GM19025 (cell line): Measurements from ENCODE around the gene PLPP4.

ENCODE experiments used
- ATAC-seq: cut with Tn5 transposase; IDR thresholded peaks from one replicate; pipeline ENCODE4 v1.9.1; 2021; ENCODE audit warnings: mild to moderate bottlenecking, low read depth, moderate library complexity; ENCODE audit not compliant: unreplicated experiment

PLPP4 gene

DNA sequence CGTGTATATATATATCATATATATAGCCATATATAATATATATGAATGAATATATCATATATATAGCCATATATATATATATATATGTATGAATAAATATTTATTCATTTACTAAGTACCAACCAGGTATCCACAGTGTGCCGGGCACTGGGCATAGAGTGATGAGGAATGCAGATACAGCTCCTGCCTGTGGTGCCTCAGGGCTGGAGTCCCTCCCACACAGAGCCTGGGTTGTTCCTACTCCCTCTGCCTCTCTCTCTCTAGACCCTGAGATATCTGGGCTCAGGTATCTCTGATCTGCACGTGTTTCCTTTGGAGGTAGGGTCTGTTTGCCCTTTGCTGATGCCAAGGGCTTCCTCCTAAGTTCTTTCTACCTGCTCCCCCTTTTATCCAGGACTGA, 1.4 kb upstream of the PLPP4 start:
- no peak for ATAC-seq

DNA sequence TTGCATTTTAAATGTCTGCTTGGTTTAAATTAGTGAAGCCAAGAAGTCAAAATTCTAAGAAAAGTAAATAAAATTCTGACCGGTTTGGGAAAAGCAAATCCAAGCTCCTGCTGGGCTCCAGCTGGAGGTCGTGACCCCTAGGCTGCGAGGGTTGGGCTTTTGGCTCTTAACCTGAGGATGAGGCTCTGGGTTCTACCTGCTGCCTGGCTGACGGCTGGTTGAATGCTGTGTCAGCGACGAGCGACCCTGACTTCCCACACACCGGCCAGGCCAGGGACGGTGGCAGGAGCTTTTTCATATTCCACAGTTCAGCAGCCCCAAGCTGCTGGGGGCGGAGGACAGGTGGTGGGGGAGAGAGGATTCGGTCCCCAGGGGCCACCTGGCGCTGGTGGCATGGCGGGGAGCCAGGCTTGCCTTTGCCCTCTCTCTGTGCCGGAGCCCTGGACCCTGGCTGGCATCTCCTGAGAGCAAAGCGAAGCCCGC, 843 bp upstream of the PLPP4 start:
- ATAC-seq: no peak

- no peak for ATAC-seq
Observed at GRCh38 chr10:120457431-120458172, 575 bp downstream of the PLPP4 start.

GRCh38 chr10:120458432-120458831, 1.4 kb downstream of the PLPP4 start:
- no peak for ATAC-seq

DNA sequence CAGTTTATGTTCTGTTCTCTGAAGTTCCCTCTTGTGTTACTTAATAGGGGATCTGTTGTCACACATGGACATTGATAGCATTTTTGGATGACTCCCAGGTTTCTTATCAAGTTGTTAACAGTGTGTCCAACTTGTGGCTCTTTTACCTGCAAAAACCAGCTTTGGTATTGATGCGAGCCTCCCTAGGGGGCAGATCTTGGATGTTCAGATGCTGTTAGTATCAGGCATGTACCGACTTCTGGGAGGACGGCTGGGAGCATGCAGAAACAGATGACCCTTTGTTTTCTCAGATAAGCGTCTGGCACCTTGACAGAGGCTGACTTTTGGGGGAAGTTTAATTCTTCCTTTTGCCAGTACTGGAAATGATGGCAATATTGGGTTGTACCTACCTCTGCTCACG, 2.2 kb downstream of the PLPP4 start:
- no peak for ATAC-seq

DNA sequence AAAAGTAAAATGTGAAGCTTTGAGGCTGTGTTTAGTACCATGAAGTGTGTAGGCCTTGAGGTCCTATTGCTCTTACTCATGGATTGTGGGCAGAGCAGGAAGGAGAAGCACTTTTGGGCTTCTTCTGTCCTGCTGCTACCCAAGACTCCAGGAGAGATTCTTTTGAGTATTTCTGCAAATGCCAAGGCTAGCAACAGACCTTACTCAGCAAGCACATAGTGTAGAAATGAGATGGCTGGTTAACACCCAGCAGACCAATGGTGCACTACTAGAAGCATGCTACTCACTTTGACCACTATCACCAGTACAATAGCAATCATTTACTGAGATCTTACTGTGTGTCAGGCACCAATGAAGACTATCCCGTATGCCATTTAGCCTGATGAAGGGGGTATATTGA, 3.2 kb downstream of the PLPP4 start:
- ATAC-seq: no peak

GRCh38 chr10:120460776-120461175, 3.7 kb downstream of the PLPP4 start:
- no peak for ATAC-seq

- ATAC-seq: no peak
Observed at GRCh38 chr10:120462018-120462682, 5.1 kb downstream of the PLPP4 start.

DNA sequence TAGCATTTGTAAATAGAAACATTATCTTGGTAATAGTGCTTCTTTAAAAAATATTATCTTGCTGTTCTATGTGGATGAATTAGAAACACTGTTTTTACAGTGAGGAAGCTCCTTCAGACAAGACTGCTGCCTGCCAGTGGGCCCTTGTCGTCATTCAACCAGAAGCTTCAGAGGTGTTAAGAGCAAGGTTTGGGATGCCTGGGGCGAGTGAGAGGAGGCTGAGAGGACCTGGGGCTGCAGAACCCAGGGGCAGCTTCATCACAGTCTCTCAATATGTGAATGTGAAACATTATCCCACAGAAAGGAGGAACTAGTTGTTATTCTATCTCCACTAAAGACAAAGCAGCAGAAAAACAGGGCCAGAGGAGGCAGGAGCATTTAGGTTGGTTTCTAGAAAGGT, 8.1 kb downstream of the PLPP4 start:
- ATAC-seq: no peak

DNA sequence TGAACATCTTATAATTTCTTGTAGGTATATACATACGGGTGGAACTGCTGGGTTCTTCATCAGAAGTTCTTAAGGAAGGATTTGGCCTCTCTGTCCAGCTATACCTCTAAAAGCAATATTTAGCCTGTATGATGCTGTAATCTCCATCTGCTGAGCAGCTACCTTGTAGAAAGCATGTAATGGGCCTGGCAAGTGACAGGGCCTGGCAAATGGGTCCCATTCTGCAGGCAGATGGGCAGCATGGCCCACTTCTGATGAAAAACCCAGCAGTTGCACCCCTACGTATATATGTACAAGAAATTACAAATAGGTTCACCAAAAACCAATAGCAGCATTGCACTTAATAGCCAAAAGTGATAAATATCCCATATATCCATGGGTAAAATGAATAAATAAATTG, 9.0 kb downstream of the PLPP4 start:
- ATAC-seq: no peak

- no peak for ATAC-seq
Observed at GRCh38 chr10:120473593-120473992, 16.6 kb downstream of the PLPP4 start.

- ATAC-seq: no peak
Observed at GRCh38 chr10:120474956-120475355, 17.9 kb downstream of the PLPP4 start.

GRCh38 chr10:120475844-120476791, 19.1 kb downstream of the PLPP4 start:
- no peak for ATAC-seq

DNA sequence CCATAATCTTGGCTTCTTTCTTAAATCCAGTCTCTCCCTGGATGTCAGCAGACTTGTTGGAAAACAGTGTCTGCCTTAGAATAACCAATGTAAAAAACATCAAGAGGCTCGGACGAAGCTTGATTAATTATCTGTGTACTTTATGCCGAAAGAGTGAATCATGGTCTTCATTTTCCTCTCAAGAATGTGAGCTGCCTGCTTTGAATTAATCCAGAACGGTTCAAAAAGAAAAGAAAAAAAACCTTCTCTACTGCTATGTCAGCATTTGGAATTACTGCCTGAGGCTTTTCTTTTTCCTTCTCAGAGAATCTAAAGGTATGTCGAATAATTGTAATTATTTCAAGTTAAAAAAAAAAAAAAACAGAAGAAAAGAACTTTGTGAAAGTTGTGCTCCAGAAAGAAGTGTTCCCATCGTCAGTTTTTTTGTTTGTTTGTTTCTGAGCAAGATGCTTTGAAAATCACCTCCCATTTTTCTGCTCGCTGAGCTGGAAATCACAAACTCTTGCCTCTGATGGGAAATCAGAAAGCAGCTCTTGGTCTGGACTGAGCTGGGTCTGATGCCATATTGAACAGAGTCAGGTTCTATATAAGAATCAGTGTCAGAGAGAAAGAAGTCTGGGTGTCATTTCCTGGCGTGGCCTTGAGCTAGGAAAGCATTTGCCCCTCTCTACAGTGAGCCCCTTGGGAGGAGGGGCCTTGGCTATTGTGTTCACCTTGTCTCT, 20.2 kb downstream of the PLPP4 start:
- ATAC-seq: no peak

- ATAC-seq: no peak
Observed at GRCh38 chr10:120477743-120478141, 20.7 kb downstream of the PLPP4 start.

- no peak for ATAC-seq
Observed at GRCh38 chr10:120478386-120478785, 21.4 kb downstream of the PLPP4 start.

- no peak for ATAC-seq
Observed at GRCh38 chr10:120479506-120479905, 22.5 kb downstream of the PLPP4 start.

- ATAC-seq: no peak
Observed at GRCh38 chr10:120480065-120480600, 23.1 kb downstream of the PLPP4 start.

GRCh38 chr10:120480848-120481247, 23.8 kb downstream of the PLPP4 start:
- ATAC-seq: no peak

DNA sequence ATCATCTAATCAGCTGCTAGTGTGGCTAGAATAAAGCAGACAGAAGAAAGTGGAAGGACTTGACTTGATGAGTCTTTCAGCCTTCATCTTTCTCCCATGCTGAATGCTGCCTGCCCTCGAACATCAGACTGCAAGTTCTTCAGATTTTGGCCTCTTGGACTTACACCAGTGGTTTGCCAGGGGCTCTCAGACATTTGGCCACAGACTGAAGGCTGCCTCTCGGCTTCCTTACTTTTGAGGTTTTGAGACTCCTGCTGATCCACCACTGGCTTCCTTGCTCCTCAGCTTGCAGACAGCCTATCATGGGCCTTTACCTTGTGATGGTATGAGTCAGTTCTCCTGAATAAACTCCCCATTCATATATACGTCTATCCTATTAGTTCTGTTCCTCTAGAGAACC, 26.0 kb downstream of the PLPP4 start:
- ATAC-seq: no peak
